ENCODE results near the gene CHN2.

Gene CHN2

GRCh38 chr7:29158795-29159423 is 35.7 kb upstream of the CHN2 start:
- no peak for TF ChIP-seq POLR2AphosphoS5 (IDR thresholded peaks at IDR 0.05; ENCODE audit: low read depth, low read length)

DNA sequence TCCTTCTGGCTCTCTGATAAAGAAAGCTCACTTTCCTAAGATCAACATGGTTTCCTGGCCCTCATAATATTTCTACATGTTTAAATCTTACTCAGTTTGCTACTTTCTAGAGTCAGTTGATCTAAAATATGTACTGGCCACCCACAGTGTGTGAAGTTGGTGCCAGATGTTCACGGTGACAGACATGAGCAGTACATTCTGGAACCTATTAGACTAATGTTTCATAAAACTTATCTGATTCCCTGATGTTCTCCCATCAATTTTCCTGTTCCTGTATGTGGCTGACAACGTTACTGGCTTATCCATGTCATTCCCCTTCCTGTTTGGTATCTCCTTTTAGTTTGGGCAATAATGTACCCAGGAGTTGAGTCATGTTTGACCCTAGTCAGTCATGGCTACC is 34.5 kb upstream of the CHN2 start:
- no peak for TF ChIP-seq FOXP2 (optimal IDR thresholded peaks at IDR 0.05; ENCODE audit: borderline replicate concordance, extremely low read depth, extremely low read length, insufficient read depth)
- no peak for TF ChIP-seq TAF1 (IDR thresholded peaks at IDR 0.05; ENCODE audit: borderline replicate concordance, insufficient read depth, low read length)
- TF ChIP-seq, protein P1, sequence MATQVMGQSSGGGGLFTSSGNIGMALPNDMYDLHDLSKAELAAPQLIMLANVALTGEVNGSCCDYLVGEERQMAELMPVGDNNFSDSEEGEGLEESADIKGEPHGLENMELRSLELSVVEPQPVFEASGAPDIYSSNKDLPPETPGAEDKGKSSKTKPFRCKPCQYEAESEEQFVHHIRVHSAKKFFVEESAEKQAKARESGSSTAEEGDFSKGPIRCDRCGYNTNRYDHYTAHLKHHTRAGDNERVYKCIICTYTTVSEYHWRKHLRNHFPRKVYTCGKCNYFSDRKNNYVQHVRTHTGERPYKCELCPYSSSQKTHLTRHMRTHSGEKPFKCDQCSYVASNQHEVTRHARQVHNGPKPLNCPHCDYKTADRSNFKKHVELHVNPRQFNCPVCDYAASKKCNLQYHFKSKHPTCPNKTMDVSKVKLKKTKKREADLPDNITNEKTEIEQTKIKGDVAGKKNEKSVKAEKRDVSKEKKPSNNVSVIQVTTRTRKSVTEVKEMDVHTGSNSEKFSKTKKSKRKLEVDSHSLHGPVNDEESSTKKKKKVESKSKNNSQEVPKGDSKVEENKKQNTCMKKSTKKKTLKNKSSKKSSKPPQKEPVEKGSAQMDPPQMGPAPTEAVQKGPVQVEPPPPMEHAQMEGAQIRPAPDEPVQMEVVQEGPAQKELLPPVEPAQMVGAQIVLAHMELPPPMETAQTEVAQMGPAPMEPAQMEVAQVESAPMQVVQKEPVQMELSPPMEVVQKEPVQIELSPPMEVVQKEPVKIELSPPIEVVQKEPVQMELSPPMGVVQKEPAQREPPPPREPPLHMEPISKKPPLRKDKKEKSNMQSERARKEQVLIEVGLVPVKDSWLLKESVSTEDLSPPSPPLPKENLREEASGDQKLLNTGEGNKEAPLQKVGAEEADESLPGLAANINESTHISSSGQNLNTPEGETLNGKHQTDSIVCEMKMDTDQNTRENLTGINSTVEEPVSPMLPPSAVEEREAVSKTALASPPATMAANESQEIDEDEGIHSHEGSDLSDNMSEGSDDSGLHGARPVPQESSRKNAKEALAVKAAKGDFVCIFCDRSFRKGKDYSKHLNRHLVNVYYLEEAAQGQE (IDR thresholded peaks at IDR 0.05; ENCODE audit: insufficient read depth in 1 of 2, low read depth in 2 of 2, low read length in 2 of 2): no peak
- no peak for TF ChIP-seq POLR2AphosphoS5 (IDR thresholded peaks at IDR 0.05; ENCODE audit: low read depth, low read length)
- no peak for TF ChIP-seq SIN3A (IDR thresholded peaks at IDR 0.05; ENCODE audit: borderline replicate concordance, insufficient read depth, low read length)

DNA sequence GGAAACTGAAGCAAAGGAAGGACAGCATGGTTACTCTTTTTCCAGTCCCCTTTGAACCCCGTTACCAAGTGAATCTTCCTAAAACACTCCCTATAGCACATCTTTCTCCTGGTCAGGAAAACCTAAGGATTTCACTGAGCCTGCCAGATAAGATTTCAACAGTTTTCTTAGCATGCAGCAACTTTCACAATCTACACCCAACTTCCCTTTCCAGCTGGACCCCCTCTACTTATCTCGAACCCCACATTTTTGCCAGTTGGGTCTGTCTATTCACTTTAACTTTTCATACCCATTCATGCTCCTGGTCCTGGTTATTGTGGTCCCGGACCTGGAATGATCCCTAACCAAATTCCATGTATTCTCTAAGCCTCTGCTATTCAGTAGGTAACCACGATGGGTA is 33.3 kb upstream of the CHN2 start:
- TF ChIP-seq TAF1 (IDR thresholded peaks at IDR 0.05; ENCODE audit: borderline replicate concordance, insufficient read depth, low read length): no peak

- TF ChIP-seq POLR2AphosphoS5 (IDR thresholded peaks at IDR 0.05; ENCODE audit: low read depth, low read length) (no peak), SIN3A (IDR thresholded peaks at IDR 0.05; ENCODE audit: borderline replicate concordance, insufficient read depth, low read length) (no peak), FOXP2 (optimal IDR thresholded peaks at IDR 0.05; ENCODE audit: borderline replicate concordance, extremely low read depth, extremely low read length, insufficient read depth) (no peak), TAF1 (IDR thresholded peaks at IDR 0.05; ENCODE audit: borderline replicate concordance, insufficient read depth, low read length) (no peak)
- TF ChIP-seq, protein P1 (IDR thresholded peaks at IDR 0.05; ENCODE audit: insufficient read depth in 1 of 2, low read depth in 2 of 2, low read length in 2 of 2): no peak
Measured at GRCh38 chr7:29162577-29162976, 32.0 kb upstream of the CHN2 start.

DNA sequence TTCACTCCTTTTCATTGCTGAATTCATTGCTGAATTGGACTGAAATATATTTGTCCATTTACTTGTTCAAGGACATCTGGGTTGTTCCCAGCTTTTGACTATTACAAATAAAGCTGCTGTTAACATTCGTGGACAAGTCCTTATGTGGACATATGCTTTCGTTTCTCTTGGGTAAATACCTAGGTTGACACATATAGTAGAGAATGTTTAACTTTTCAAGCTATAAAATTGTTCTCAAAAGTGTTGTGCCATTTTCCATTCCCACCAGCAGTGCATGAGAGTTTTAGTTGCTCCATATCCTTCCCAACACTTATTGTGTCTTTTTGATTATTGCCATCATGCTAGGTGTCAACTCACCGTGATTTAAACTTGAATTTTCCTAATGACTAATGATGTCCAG is 30.7 kb upstream of the CHN2 start:
- TF ChIP-seq FOXP2 (optimal IDR thresholded peaks at IDR 0.05; ENCODE audit: borderline replicate concordance, extremely low read depth, extremely low read length, insufficient read depth) (no peak), SIN3A (IDR thresholded peaks at IDR 0.05; ENCODE audit: borderline replicate concordance, insufficient read depth, low read length) (no peak), TAF1 (IDR thresholded peaks at IDR 0.05; ENCODE audit: borderline replicate concordance, insufficient read depth, low read length) (no peak), POLR2AphosphoS5 (IDR thresholded peaks at IDR 0.05; ENCODE audit: low read depth, low read length) (no peak)
- TF ChIP-seq, protein P1 (IDR thresholded peaks at IDR 0.05; ENCODE audit: insufficient read depth in 1 of 2, low read depth in 2 of 2, low read length in 2 of 2): no peak

DNA sequence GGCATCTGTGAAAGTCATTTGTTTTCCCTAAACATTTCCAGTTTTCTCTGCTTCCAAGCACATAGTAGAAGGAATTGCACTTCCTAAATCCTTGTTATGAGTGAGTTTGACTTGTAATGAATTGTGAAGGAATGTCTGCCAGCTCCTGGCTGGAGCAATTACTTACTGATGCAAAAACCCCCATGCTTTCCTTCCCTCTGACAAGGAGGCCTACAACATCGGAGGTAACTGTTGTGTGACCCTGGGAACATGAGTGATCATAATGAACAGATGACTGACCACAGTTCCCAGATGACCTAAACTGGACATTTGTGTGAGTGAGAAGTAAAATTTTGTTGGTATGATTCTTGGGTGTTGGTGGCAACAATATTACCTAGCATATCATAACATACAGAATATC is 26.9 kb upstream of the CHN2 start:
- no peak for TF ChIP-seq TAF1 (IDR thresholded peaks at IDR 0.05; ENCODE audit: borderline replicate concordance, insufficient read depth, low read length)
- TF ChIP-seq, protein P1 (IDR thresholded peaks at IDR 0.05; ENCODE audit: insufficient read depth in 1 of 2, low read depth in 2 of 2, low read length in 2 of 2): no peak
- TF ChIP-seq POLR2AphosphoS5 (IDR thresholded peaks at IDR 0.05; ENCODE audit: low read depth, low read length): no peak
- no peak for TF ChIP-seq FOXP2 (optimal IDR thresholded peaks at IDR 0.05; ENCODE audit: borderline replicate concordance, extremely low read depth, extremely low read length, insufficient read depth)
- TF ChIP-seq SIN3A (IDR thresholded peaks at IDR 0.05; ENCODE audit: borderline replicate concordance, insufficient read depth, low read length): no peak

All from PFSK-1 (cell line).